MG63 (cell line): ENCODE results near the gene GLB1L2. TPM values are rescaled to one million over a fixed set of nuclear protein-coding genes. Genes with fewer than 3 reads are reported as not detected.
A peak's percentile ranks its signal among the peaks of the same experiment; 100 is the strongest.
"Not testable (repeated sequence)": the region's sequence is repeated elsewhere in the genome, so short reads cannot be mapped to it uniquely, and the experiment has no call there.

Experiments used
- DNase-seq: peaks from one replicate; pipeline ENCODE4 v3.0.0-alpha.2; 2020
- H3K27me3 ChIP-seq: fragments of 250-450 bp; sonication (Bioruptor Pico); 2 replicates; pipeline ENCODE4 v1.5.1; 2020; ENCODE audit warnings: mild to moderate bottlenecking, moderate library complexity
- H3K36me3 ChIP-seq: fragments of 250-450 bp; sonication (Bioruptor Pico); 2 replicates; pipeline ENCODE4 v1.5.1; 2020; ENCODE audit warnings: mild to moderate bottlenecking, moderate library complexity
- H3K4me3 ChIP-seq: fragments of 250-450 bp; sonication (Bioruptor Pico); 2 replicates; pipeline ENCODE4 v1.5.1; 2020; ENCODE audit warnings: mild to moderate bottlenecking, moderate library complexity
- H3K9me3 ChIP-seq: fragments of 250-450 bp; sonication (Bioruptor Pico); 2 replicates; pipeline ENCODE4 v1.5.1; 2020; ENCODE audit warnings: mild to moderate bottlenecking, moderate library complexity
- total RNA-seq: library from RNA; depleted of rRNA; stranded (reverse); fragments of >200 nt; shearing (Covaris generic); gene quantifications from 2 replicates; pipeline ENCODE4 v1.2.3, GENCODE V29; 2014; ENCODE audit warnings: low replicate concordance; rRNA removed

Gene GLB1L2
- total RNA-seq = 11.6 and 15.0 TPM in 2 replicates

GRCh38 chr11:134331354-134332188 lies at the start of gene GLB1L2:
TSS of gene GLB1L2 (plus strand) at chr11:134331988. CDS start at chr11:134332062, 74 bp downstream.
- 0 out of 2 replicates have a peak, but pooled peaks cover 2% of the 10 kb centered on the region for H3K27me3 ChIP-seq
- no peaks in the 10 kb centered on the region for H3K36me3 ChIP-seq
- H3K9me3 ChIP-seq = no peaks in the 10 kb centered on the region
- H3K4me3 ChIP-seq = peak within 1 kb of the TSS; percentile 40
- peak; percentile 49 for DNase-seq

DNA sequence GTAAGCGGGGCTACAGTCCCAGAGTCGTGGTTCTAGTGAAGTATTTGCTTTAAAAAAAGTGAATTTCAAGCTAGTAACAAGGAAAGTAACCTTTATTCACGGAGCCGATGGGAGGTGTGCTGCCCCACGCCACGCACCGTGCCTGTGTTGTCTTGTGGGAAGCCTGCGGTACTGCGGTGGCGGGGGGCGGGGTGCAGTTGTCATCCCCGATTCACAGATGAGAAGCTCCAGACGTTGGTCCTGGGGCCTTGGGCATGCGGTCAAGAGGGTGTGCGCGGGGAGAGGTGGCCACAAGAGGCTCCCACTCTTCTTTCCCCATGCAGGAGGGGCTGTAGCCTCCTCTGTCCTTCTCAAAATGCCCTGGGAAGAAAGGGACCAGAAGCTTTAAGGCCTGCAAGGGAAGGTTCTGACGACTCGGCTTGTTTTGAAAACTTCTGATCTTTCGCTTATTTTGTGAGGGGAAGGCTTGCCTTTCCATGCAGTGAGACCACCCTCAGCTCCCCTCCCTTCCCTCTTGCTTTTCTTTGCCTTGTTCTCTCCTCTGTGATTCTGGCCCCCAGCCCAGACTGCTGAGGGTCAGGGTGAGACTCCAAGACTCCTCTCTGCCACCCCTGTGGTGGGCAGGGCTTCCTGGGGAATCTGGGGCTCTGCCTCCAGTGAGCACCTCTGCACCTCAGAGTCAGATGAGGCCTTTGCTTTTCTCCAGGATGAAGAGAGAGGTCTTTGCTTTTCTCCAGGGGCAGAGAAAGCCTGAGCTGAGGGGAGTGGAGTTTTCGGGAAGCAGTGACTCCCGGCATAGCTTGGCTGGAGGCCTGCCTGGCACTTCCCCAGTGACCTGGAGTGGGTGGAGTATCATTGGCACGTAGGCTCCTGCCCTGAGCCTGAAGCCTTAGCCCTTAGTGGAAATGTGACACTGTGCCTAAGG lies 49.4 kb upstream of the GLB1L2 start:
- peak; percentile 47 for DNase-seq
- Histone ChIP-seq H3K9me3 (no peaks in the 10 kb centered on the region), H3K27me3 (no peaks in the 10 kb centered on the region), H3K4me3 (no peak overlapping the region), H3K36me3 (no peaks in the 10 kb centered on the region)

DNA sequence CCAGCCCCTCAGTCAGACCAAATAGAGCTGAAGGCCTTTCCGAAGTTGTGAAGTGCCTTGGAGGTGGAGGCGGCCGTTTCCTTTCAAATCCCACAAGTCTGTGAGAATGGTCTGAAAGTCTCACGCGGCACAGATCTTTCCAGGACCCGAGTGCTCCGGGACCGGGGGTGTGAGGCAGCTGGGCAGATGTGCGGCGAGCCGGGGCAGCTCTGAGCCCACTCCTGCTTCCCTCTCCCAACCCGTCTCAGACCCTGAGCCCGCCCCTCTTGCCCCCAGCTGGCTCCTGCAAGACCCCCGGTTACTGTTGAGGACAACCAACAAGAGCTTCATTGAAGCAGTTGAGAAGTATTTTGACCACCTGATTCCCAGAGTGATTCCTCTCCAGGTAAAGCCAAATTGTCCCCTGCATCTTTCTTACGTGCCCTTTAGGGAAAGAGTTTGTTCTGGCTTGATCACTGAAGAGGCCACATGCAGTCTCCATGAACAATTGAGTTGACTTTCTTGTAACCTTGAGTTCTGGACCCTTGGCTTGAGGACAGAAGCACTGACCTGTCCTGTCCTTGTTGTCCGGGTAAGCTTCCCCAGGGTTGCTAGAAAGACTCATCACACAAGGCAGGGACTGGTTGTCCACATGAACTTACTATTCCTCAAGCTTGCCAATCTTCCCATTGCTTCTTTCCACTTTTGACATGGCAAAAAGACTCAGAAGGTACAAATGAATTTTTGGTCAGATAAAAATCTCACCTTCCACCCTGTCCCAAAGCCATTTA lies 48.1 kb upstream of the GLB1L2 start:
- Histone ChIP-seq H3K9me3 (no peaks in the 10 kb centered on the region), H3K27me3 (no peaks in the 10 kb centered on the region), H3K36me3 (no peaks in the 10 kb centered on the region), H3K4me3 (no peak overlapping the region)
- DNase-seq = no peak

GRCh38 chr11:134284349-134284748 lies 47.4 kb upstream of the GLB1L2 start:
- not testable (repeated sequence) for H3K4me3 ChIP-seq, DNase-seq, H3K9me3 ChIP-seq, H3K36me3 ChIP-seq, H3K27me3 ChIP-seq

DNA sequence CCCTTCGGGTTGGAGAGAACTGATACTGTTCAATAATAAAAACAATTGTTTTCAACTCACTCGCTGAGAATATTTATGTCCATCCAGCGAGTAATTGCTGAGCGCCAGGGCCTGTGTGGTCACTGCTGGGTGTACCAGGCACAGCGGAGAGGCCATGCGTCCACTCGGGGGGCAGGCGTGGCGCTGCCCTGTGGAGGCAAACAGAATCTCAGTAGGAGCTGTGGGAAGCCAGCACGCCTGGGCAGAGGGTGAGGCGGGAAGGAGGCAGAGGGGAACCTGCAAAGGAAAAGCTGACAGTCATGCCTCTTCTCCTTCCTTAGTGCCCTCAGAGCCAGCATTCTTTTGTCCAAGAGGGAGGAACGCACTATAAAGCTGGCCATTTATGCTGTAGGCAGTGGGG lies 44.2 kb upstream of the GLB1L2 start:
- DNase-seq = no peak
- Histone ChIP-seq H3K27me3 (no peaks in the 10 kb centered on the region), H3K36me3 (no peaks in the 10 kb centered on the region), H3K9me3 (no peaks in the 10 kb centered on the region), H3K4me3 (no peak overlapping the region)

- no peak overlapping the region for H3K4me3 ChIP-seq
- no peaks in the 10 kb centered on the region for H3K27me3 ChIP-seq
- no peak for DNase-seq
- no peaks in the 10 kb centered on the region for H3K36me3 ChIP-seq
- no peaks in the 10 kb centered on the region for H3K9me3 ChIP-seq
These were observed 43.3 kb upstream of the GLB1L2 start for GRCh38 chr11:134288486-134288885.

DNA sequence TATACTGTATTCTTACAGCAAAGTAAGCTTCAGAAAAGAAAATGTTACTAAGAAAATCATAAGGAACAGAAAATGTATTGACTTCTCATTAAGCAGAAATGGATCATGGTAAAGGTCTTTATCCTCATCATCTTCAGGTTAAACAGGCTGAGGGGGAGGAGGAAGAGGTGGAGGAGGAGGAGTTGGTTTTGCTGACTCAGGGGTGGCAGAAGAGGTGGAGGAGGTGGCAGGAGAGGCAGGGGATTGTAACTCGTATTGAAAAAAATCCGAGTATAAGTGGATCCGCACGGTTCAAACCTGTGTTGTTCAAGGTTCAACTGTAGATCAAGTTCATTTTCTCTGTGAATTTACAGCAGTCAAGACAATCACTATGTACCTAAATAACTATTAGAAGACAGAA lies 42.6 kb upstream of the GLB1L2 start:
- DNase-seq = no peak
- Histone ChIP-seq H3K27me3 (no peaks in the 10 kb centered on the region), H3K4me3 (no peak overlapping the region), H3K9me3 (no peaks in the 10 kb centered on the region), H3K36me3 (no peaks in the 10 kb centered on the region)

DNA sequence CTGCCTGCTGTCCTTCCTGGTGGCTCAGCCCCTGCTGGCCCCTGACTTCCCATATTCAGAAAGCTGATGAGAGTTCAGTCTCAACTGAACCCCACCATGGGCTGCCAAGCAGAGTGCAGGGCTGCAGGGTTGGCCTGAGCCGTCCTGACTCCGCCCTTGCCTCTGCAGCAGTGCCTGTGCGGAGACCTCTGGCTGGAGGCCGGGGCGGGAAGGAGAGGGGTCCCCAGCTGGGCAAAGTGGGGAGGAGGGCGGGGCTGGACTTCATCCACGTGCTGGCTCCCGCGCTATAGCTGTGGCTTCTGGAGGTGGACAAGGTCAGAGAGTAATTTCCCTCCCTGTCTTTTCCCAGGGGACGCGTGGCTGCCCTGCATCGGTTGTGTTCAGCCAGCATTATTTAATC lies 42.0 kb upstream of the GLB1L2 start:
- no peaks in the 10 kb centered on the region for H3K36me3 ChIP-seq
- no peak for DNase-seq
- H3K27me3 ChIP-seq = no peaks in the 10 kb centered on the region
- no peaks in the 10 kb centered on the region for H3K9me3 ChIP-seq
- no peak overlapping the region for H3K4me3 ChIP-seq

DNA sequence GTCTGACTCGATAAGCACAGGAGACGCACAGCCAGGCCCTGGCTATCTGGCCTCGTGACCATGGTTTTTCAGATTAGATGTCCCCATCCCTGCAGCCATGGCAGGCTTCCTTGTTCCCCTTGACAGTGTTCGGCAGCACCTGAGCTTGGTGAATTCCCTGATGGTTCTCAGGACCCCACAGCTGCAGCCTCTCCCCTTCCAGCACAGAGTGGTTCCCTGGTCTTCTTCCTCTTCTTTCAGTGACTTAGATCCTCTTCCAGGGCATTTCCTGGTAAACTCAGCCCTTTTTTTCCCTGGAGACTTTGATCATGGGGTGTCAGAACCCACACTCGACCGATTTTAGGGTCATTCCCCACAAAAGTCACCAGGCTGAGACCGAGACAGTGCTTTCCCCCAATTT lies 41.1 kb upstream of the GLB1L2 start:
- no peaks in the 10 kb centered on the region for H3K27me3 ChIP-seq
- H3K36me3 ChIP-seq = no peaks in the 10 kb centered on the region
- H3K9me3 ChIP-seq = no peaks in the 10 kb centered on the region
- no peak for DNase-seq
- H3K4me3 ChIP-seq = no peak overlapping the region

- Histone ChIP-seq H3K27me3 (no peaks in the 10 kb centered on the region), H3K4me3 (no peak overlapping the region), H3K36me3 (no peaks in the 10 kb centered on the region), H3K9me3 (no peaks in the 10 kb centered on the region)
- DNase-seq = no peak
These were observed 40.6 kb upstream of the GLB1L2 start for GRCh38 chr11:134291196-134291595.

DNA sequence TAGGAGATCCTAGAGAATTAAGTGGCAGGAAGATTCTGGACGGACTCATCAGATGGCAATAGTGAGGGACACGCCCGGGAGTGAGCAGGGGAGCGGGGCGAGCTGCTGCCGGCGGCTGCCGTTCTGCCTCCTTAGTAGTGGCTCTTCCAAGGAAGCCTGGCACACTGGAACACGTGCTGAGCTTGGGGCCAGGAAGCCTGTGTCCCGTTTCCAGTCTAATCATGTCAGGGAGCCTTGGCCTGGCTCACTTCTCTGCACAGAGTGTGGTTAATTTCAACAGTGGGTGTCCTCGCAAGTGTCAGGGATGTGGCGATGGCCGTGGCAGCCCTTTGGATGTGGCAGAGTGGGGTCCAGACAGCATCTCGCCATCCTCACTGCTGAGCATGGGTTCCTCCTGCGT lies 39.1 kb upstream of the GLB1L2 start:
- Histone ChIP-seq H3K4me3 (no peak overlapping the region), H3K9me3 (no peaks in the 10 kb centered on the region), H3K27me3 (no peaks in the 10 kb centered on the region), H3K36me3 (no peaks in the 10 kb centered on the region)
- DNase-seq = no peak

DNA sequence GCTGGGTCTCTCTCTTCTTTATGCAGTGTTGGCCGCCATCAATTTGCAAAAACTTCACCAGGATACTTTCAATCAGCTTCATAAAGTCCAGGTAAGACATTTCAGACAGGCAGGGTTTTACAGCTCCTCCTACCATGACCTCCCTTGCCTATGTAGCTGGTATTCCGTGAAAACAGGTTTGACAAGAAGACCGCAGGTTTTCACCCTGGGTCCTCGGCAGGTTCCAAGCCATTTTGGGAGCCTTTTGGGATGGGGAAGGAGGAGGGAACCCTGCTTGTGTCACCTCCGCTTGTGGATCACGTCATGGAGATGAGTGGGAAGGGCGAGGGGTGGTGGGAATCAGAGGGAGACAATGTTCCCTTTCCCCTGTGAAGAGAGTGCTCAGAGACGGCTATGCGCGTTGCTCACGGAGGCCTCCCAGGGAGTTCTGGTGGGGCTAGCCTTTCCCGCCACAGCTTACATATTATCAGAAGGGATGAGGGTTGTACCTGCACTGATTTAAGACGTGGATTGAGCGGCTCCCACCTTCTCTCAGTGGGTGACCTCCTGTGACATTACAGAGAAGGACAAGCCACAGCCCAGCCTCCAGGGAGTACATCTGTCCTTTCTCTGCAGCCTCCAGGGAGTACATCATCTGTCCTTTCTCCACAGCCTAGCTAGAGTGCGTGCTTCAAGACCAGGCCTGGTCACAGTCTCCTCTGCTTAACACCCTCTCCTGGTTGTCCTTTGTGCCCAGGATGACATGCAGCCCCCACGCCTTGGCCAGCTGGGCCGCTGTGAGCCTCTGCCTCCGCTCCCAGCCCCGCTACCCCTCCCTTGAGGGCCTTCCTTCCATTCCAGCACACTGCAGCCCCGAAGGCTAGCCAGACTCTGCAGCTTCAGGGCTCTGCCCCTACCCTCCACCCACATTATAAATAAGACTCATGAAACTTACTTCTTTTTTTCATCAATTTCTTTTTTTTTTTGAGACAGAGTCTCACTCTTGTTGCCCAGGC lies 38.4 kb upstream of the GLB1L2 start:
- Histone ChIP-seq H3K36me3 (no peaks in the 10 kb centered on the region), H3K27me3 (no peaks in the 10 kb centered on the region), H3K4me3 (no peak overlapping the region), H3K9me3 (no peaks in the 10 kb centered on the region)
- no peak for DNase-seq

- no peaks in the 10 kb centered on the region for H3K36me3 ChIP-seq
- H3K9me3 ChIP-seq = no peaks in the 10 kb centered on the region
- DNase-seq = no peak
- no peaks in the 10 kb centered on the region for H3K27me3 ChIP-seq
- no peak overlapping the region for H3K4me3 ChIP-seq
These were observed 37.1 kb upstream of the GLB1L2 start for GRCh38 chr11:134294664-134295063.

DNA sequence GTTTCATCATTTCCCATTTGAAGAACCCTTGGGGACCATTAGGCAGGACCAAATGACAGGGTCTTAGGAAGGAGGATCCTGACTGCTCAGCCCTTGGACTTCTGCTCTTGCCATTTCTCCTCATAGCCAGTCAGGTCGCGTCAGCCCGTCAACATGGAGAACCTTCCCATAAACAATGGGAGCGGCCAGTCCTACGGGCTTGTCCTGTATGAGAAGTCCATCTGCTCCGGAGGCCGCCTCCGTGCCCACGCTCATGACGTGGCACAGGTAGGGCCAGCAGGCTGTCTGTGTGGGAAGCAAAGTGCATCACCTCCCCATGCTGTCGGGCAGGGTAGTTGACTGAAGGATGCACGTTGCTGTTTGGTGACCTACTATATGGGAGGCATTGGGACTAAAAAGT lies 19.6 kb upstream of the GLB1L2 start:
- Histone ChIP-seq H3K36me3 (no peaks in the 10 kb centered on the region), H3K9me3 (no peaks in the 10 kb centered on the region), H3K4me3 (no peak overlapping the region), H3K27me3 (peaks cover 2% of the 10 kb centered on the region; the same call in 1 of the 2 replicates)
- DNase-seq = no peak

DNA sequence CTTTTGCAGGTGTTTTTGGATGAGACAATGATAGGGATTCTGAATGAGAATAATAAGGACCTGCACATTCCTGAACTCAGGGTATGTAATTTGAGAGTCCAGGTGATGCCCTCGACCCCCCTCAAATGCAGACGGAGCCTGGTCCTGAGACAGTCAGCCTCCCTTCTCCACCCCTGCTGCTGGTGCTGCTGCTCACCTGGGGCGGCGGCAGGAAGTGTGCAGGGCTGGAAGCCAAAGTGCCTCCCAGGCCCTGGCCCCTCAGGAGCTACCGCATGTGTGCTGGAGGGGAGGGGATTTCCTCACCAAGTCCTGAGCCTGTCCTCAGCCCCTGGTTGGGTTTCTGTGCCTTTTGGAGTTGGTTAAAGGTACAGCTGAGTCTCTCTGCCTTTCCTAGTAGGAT lies 19.0 kb upstream of the GLB1L2 start:
- Histone ChIP-seq H3K9me3 (no peaks in the 10 kb centered on the region), H3K27me3 (peaks cover 2% of the 10 kb centered on the region; the same call in 1 of the 2 replicates), H3K4me3 (no peak overlapping the region), H3K36me3 (no peaks in the 10 kb centered on the region)
- no peak for DNase-seq

DNA sequence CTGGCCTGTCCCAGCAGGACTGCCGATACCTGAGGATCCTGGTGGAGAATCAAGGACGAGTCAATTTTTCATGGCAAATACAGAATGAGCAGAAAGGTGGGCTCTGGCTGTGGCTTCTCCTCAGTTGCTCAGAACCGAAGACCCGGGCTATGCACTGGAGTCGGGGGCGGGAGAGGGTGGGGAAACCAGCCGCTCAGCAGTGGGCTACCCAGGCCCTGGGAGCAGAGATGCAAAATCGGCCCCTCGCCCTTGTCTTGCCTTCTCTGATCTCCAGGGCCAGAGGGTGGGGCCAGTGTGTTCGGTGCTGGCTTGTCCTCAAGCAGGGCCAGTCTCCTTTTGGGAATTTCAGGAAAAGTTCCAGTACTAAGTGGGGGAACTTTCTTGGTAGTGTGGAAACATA lies 18.4 kb upstream of the GLB1L2 start:
- no peak for DNase-seq
- peaks cover 2% of the 10 kb centered on the region; the same call in 1 of the 2 replicates for H3K27me3 ChIP-seq
- no peaks in the 10 kb centered on the region for H3K36me3 ChIP-seq
- no peaks in the 10 kb centered on the region for H3K9me3 ChIP-seq
- H3K4me3 ChIP-seq = no peak overlapping the region
